HEK293T (cell line): ENCODE results near the gene UBE2R2.

Source experiments
- CTBP1 ChIP-seq: fragments of 450-650 bp; IDR thresholded peaks from 2 replicates; pipeline ENCODE4 v1.6.1; 2016; ENCODE audit warnings: borderline replicate concordance
- SP1 ChIP-seq: fragments of 450-650 bp; IDR thresholded peaks from 2 replicates; pipeline ENCODE4 v1.6.1; 2017
- SUZ12 ChIP-seq: fragments of 450-650 bp; IDR thresholded peaks from 2 replicates; pipeline ENCODE4 v1.6.1; 2016; ENCODE audit warnings: mild to moderate bottlenecking

- TF ChIP-seq CTBP1 (no peak), SUZ12 (no peak), SP1 (no peak)
Measured at GRCh38 chr9:33884856-33885701, 68.1 kb downstream of the UBE2R2 start.
